OCI-M2 (cell line): Measurements from ENCODE around the gene THEM4.

Source experiments
- DNase-seq: peaks from one replicate; lab custom pipeline; 2025; ENCODE audit not compliant: unreplicated experiment; lab: John Stamatoyannopoulos, UW

The THEM4 gene

DNA sequence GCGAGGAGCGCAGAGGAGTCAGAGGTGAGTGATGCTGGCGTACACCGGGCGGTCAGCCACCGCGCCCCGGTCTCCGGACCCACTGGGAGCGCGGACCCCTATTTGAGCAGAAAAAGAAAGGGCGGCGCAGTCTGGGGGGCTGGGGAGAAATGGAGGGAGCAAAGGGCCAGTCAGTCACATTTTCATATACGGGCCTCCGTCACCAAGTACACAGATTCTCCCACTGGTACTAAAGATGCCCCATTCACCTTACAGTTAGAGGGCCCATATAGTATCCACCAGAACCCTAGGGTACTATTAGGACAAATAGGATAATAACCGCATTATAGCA lies 70.3 kb downstream of the THEM4 start:
- no peak for DNase-seq

DNA sequence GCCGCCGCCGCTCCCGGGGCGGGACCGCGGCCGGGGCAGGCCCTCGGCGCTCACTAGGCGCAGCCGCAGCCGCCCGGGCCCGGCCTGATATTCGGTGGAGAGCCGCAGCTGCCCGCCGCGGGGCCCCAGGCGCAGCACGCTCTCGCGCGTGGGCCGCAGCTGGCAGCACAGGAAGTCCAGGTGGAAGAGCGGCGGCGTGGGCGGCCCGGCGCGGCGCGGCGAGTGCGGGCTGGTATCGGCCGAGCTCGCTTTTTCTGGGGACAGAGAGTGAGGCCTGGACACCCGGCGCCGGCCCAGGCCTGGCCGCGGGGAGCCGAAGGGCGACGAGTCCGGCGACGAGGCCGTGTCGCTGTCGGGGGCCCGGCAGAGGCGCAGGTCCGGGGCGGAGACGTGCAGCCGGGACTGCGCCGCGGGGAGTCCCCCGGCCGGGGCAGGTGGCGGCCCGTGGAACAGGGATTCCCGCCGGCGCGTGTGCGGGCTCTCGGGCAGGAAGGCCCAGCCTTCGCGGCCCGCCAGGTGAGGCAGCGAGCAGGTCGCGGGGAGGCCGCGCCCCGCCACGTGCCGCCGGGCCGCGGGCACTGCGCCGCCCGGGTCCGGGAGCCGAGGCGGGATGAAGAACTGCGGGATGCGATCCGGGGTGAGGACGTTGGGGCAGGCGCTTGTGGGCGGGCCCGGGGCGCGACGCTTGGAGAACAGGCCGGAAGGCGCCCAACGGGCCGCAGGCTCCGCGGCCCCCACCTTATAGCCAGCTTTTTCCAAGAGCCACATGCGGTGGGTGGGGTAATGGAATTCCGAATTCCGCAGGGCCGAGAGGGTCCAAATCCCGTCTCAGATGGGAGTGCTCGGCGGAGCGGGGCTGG lies 70.9 kb downstream of the THEM4 start:
- no peak for DNase-seq

DNA sequence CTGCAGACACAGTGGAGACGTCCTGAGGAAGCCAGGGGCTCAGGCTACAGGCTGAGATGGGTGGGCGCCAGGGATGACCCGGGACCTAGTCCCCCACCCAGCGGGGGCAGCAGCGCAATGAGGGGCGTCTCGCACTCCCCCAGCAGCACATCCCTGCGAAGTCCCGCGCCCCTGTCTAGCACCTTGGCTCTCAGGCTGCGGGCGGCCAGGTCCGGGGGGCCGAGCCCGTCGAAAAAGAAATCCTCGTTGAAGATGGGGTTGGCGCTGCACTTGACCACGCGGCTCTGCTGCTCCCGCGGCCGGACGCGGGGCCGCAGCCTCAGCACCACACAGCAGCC lies 71.5 kb downstream of the THEM4 start:
- no peak for DNase-seq

DNA sequence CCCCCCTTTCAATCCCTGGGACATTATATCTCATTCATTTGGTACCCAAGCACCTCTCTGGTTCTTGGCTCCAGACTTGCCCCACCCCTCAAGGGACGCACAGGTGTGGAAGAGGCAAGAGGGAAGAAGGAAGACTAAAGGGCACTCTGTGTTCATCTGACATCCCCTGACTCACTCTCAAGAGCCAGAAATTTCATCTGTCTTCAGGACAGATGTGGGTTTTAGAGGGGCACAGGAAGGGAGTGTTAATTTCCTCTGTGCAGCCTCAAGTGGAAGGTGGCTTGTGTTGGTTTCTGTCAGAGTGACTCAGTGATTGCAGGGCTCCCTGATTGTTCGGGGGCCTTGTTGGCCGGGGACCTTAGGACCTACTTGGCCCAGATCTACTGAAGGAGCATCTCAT lies 72.1 kb downstream of the THEM4 start:
- no peak for DNase-seq

DNA sequence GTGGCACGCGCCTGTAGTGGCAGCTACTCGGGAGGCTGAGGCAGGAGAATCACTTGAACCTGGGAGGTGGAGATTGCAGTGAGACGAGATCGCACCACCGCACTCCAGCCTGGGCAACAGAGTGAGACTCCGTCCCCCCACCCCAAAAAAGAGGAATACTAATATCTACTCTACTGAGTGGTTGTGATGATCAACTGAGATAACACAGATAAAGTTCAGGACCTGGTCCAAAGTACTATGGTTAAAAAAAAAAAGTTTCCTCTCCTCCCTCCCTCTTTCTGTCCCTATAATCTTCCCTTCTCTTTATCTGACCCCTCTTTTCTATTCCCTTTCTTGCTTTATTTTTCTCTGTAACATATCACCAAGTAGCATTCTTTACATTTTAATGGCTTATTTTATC lies 73.7 kb downstream of the THEM4 start:
- DNase-seq: no peak

DNA sequence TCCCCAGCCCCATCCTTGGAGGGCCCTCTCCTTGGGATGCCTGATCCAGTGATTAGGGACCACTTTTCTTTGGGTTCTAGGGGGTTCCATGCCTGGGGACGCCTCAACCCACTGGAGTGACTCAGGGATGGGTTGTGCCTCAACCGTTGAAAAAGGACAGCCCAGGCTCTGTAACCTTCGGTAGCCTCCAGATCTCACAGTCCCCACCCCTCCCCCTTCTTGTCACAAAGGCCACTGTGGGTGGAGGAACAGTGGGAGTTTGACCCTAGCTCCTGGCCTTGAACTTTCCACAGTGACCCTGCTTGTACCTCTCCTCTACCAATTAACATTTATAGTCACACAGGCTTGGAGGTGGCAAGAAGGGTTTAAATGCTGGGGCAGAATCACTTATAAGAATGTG lies 75.1 kb downstream of the THEM4 start:
- DNase-seq: no peak

DNA sequence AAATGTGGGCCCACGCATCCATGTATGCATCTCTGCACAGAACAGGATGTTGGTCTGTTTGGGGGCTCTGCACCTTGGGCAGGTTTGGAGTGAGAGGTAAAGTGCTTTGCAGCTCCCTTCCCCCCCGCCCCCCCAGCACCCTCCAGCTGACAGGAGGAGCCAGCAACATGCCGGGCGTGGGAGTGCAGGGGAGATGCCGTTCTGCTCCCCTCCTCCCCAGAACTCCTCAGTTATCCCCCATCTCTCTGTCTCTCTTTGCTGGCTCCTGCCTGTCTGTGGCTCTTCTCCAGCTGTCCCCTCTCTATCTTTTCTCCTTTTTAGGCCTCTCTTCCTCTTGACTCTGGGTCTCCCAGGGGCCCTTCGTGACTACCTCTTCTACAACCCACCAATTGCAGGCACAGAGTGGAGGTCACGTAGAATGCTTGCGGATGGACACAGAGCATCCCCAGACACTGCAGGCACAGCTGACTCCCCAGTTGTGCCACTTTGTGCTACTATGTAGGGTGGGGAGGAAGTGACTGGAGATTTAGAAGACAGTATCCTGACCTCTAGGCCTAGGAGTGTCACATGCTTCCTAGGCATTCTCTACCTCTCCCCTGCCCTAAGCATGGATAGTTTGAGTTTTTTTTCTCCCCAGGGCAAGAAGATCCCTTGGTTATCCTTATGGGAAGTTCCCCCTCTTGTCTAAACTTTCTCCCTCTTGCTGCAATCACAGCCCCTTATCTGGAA lies 76.0 kb downstream of the THEM4 start:
- no peak for DNase-seq

DNA sequence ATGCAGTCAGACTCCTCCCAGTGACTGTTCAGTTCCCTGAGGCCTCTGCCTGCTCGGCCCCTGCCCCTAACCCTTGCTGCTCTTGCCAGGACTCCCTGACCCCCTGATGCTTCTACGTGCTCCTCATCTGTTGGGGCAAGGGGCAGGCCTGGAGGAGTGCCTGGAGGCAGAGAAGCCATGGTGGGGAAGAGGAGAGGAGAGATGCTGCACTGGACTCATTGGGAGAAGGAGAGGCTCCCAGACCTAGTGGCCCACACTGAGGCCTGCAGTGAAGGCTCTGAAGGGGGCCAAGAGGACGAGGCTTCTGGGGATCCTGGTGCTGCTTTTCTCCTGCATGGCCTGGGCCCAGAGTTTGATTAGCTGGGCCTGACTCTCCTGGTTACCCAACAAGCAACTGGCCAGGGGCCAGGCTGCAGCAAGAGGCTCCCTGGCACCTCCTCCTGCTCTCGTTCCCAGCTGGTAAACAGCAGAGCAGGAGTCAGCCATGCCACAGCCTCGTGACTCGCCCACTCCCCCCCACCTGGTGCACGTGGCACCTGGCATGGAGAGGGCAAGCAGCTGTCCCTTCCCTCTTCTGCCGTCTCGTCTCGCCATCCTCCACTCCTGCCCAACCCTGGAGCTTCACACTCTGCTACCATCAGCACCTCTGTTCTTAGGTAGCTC lies 76.9 kb downstream of the THEM4 start:
- no peak for DNase-seq

DNA sequence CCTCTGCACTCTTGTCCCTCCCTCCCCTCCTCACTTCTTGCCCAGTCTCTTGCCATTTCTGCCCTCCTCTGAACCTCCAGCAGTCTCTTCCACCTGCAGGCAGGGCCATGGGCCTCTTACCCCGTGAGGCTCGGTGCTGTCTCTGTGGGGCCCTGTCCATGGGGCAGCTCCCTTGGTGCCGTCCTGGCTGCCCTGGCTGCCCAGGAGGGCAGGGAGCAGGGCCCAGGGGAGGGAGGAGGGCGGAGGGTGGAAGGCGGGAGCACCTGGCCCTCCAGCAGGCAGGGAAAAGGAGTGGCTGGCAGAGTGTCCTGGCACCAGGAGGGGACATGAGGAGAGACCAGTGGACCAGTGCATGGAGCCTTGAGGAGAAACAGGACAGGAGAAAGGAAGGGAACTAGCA lies 77.7 kb downstream of the THEM4 start, which contains the start of gene RORC:
Gene RORC (minus strand): TSS at position 198 of the 400 bp plus-strand sequence. CDS start 38 bp downstream, at position 160.
- DNase-seq: no peak

DNA sequence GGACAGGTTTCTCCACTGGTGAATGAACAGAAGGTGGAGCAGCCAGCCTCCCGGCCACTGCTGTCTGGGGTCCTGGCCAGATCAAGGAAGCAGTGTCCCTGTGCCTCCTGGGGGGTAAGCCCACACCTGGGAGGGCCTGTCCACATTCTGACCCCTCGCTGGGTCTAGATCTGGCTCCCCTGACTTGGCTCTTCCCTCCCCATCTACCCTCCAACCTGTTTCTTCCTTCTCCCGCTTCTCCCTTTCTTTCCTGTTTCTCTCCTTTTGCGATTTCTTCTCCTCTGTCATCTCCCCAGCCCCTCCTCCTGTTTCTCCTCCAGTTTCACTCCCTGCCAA lies 78.1 kb downstream of the THEM4 start:
- DNase-seq: no peak

DNA sequence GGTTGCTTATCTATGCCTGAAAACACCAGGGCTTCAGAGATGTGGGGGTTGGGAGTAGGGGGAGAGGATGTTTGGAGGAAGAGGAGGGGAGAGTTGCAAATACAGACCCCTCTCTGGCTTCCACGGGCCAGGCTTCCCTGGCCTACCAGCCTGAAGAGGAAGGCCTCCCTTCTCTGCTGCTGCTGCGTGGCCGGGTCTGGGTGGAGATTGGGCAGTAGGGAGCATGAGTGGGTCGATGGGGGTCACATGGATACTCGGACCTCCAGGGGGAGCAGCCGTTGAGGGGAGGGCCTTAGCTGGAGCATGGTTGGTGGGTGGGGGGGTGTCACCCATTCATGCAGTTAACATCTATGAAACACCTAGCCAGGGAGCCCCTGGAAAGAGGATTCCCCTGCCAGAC lies 79.3 kb downstream of the THEM4 start:
- no peak for DNase-seq

DNA sequence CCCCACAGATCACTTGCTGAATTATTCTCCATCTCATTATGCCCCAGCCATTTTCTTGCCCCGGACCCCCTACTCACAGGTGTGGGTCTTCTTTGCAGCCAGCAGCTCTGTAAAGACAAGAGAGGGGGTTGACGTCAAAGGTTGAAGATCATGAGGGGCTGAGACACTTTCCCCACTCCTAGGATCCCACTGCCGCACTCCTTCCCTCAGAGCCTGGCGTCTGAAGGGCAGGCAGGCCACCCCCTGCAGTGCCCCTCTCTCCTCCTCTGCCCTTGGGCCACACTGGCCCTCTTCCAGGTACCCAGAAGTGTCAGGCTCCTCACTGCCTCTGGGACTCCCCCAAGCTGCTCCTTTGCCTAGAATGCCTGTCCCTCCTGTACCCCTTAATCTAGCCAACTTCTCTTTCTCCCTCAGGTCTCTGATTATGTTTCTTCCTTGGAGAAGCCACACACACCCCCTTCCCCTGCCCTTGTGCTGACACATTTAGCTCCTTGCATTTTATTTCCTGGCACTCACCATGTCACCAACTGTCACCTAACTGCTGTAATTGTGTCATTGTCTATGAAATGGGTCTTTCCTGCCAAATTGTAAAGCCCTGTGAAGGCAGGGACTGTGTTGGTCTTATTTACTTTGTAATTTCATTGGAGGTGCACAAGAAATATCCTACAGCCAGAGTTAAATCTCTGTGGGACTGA lies 79.8 kb downstream of the THEM4 start:
- no peak for DNase-seq

DNA sequence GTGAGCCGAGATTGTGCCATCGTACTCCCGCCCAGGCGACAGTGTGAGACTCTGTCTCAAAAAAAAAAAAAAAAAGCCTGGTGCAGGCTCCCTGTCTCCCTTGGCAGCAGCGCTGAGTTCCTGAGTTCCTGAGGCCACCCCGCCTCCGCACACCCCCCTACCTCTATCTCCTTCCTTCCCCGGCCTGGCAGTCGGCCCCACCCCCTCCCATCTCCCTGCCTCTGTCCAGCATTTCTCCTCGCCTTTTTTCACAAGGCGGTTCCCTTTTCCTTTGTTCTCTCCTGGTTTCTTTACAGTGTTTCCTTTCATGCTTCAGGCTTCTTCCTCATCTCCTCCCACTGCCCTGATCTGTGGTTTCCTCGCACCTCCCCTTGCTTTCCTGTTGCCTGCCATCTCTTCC lies 80.4 kb downstream of the THEM4 start:
- DNase-seq: no peak

DNA sequence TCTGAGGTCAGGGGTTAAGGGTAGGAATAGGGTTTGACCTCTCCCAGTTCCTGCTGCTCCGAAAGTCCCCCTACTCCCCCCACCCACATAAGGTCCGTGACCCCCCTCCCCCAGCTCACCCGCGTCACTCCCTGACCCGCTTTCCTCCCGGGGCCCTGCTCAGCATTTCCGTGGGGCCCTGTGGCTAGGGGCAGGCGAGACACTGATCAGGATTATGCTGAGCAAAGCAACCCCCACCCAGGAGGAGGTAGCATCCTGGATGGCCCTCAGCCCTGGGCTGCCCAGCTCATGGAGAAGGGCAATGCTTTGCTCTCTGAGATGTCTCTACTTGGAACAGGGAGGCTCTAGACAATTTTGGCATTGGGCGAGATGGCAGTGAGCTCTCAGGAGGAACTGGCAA lies 81.5 kb downstream of the THEM4 start:
- no peak for DNase-seq

DNA sequence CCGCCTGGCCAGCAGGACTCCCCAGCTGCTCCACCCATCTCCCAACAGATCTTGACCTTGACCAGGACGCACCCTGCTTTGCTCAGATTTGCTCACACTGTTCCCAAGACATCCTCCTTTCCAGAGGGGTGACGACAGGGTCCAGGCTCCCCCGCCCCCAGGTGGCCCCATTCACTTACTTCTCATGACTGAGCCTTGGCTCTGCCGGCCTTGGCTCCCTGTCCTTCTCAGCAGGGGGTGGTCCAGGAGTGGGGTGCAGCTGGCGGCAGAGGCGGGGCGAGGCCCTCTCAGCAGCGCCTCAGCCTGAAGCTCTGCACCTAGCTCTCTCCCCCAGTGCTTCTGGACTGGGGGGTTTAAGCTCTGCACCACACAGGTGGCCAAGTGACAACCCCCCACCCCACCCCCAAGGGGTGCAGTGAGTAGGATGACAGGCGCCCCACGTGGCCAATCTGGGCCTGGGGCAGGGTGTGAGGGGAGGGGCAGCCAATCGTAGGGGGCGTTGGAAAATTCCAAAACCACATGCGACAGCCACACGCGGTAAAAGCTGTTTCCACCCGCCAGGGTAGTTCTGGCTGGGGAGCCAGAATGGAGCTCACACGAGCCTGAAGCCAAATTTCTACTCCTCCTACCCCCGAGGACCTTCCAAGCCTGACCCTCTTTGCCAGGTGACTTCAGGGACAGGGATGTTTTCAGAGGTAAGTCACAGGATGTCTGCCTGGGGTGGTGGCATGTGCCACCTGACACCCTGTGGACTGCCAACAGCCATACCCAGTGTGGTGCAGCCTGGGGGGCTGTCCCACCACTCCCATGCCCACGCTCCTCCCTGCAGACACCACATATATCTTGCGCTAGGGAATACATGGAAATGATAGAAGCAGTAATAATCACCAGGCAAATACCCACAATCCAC lies 83.3 kb downstream of the THEM4 start:
- DNase-seq: no peak

DNA sequence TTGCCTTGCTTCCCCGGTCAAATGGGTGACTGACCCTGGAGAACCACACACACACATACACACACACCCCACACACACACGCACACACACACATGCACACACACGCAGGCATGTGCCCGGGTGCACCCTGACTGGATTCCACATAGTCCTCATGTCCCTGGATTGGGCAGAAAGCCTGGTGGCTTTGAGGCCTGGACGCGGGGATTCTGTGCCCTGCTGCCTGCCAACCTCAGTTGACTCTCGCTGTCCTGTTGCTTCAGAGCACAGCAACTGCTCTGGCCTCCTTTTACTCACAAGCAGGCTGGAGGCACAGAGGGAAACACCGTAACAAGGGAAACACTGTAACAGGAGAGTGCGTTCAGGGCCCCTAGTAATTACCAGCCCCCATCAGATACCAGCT lies 84.1 kb downstream of the THEM4 start:
- DNase-seq: no peak
